Stimulated activated CD4-positive, alpha-beta T cell treated with anti-CD3 and anti-CD28 coated beads, Interleukin-1b, Interleukin-23, amount 100 ng/mL, for 48 hours (primary cell): Measurements from ENCODE around the gene TFF2.

Experiments
- DNase-seq: peaks from one replicate; pipeline ENCODE4 v3.0.0-alpha.2; 2020

The TFF2 gene

DNA sequence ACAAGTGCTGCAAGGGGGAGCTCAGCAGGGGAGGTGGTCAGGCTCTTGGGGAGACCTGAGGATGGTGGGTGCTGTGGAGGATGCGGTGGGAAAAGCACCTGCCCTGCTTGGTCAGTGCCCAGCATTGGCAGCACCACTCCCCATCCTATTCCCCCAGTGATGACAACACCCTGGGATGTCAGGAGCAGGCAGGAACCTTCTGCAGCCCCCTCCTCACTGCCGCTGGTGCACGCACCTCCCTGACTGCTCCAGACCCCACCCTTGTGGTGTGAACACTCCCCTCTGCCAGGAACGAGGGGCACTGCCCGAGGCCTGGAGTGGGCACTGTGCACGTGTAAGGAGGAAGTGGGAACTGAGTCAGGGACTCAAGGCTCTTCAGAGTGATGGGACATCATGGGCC, 32.5 kb upstream of the TFF2 start:
- DNase-seq, result no peak

DNA sequence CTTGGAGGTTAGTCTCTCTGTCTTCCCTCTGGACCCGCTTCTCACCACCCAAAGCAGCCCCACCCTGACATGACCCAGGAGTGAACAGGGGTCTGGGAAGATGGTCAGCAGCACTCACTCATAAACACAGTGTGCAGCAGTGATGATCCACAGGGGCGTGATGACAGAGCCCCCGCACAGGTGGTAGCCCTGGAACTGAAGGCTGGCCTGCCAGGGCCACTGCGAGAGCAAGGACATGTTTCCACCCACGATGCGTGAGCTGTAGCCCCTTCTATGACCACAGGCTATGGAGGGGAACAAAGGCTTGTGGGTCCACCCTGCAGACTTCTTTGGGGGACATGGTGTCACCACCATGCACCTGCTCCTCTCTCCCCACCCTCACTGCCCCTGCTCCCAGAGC, 32.1 kb upstream of the TFF2 start:
- no peak for DNase-seq

DNA sequence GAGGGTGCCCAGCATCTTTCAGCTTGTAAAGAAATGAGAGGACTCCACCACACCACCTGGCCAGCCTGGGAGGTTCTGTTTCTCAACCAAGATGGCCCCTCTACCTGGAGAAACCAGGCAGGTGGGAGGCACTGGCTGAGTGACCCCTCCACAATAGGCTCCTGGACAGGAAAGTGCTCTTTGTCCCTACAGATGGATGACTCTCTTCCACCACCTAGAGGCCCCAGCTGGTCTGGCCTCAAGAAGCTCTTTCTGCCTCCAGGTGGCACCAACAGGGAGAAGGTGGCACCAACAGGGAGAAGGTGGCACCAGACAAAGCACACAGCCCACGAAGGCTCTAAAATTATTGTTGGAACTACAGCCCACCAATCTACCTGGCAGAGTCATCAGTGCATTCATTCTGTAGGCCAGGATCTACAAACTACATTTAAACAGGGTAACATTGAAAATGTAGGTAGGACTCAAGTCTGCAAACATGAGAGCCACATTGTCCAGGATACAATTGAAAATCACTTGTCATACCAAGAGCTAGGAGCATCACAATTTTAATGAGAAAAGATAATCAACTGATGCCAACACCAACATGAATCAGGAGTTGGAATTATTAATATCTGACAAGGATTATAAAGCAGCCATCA, 30.7 kb upstream of the TFF2 start:
- peak; percentile 30 for DNase-seq

DNA sequence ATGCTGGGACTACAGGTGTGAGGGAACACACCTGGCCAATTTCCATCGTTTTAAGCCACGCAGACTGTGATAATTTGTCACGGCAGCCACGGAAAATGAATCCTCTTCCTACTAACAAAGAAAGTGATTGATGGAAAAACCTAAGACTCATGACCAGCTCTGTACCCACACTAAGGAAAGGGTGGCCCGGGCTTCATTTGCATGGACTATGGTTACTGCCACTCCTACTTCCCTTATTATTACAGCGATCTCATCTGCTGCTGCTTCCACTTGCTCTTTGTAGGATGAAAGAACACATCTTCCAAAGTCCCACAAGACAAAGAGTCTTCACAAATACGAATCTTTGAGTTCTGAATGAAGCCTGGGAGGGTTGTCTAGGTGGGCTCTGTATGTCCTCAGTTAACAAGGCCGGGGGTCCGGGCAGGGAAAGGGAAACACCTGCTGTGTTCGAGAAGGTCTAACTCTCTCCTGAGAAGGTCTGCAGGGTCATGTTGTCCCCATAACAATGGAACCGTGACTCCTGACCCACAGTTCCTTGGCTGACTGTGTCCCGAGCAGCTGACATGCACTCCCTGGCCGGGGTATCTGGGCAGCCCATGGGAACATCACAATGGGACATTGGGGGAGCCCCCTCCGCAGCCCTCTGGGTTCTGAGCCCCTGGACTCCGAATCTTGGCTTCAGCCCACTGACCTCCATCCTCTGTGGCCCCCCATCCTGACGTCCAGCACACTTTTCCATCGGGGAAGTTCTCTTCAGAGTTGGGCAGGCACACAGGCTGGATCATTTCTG, 28.8 kb upstream of the TFF2 start:
- no peak for DNase-seq

DNA sequence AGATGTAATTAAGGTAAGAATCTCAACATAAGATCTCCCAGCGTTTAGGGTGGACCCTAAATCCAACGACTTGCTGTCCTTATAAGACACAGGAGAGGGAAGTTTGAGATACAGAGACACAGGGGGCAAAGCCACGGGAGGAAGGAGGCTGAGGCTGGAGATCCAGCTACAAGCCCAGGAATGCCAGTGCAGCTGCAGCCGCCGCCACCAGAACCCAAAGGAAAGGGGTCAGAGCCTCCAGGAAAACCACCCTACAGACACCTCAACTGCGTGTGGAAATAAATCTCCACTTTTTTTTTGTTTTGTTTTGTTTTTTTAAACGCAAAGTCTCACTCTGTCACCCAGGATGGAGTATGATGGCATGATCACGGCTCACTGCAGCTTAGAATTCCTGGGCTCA, 27.6 kb upstream of the TFF2 start:
- no peak for DNase-seq

DNA sequence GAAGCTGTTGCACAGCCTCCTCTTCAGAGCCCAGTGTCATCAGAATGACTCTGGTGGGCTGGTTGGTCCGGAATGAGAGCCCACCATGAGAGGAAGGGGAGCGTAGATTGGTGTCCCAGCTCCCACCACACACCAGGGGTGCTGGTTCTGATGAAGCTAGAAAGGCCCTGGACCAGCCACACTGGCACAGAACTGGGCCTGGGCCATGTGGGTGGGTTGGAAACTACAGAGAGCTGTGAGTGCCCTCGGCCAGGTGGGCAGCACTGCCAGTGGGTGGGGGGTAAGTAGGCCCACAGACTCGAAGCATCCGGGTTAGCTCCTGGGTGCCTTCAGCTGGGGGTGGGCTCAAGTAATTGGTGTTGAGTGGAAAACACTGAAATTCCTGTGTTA, 27.2 kb upstream of the TFF2 start:
- DNase-seq, result no peak

DNA sequence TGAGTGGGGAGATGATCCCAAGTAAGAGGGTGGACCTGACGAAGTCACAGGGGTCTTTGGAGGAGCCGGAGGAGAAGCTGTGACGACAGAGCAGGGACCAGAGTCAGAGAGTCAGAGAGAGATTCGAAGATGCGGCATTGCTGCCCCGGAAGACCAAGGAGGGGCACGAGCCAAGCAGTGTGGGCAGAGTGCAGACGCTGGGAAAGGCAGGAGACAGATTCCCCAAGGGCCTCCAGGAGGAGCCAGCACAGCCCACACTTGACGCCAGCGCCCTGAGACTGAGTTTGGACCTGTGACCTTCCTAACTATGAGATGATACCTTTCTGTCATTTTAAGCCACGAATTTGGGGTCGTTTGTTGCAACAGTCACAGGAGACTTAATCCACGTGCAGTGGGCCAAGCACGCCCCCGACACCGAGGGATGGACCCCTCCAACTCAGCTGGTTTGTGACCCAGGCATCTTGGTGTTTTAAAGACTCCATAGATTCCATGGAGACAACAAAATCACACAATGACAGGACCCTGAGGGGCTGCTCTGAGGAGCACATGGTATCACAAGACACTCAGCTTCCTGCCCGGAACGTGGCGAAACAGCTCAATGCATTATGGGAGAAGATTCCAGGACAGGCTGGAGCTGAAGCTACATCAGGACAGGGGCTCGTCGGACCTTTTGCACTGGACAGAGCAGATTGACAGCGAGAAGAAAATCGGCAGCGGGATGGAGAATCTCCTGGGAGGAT, 26.6 kb upstream of the TFF2 start:
- DNase-seq, result no peak

GRCh38 chr21:42376338-42376982, 25.7 kb upstream of the TFF2 start:
- DNase-seq, result no peak

DNA sequence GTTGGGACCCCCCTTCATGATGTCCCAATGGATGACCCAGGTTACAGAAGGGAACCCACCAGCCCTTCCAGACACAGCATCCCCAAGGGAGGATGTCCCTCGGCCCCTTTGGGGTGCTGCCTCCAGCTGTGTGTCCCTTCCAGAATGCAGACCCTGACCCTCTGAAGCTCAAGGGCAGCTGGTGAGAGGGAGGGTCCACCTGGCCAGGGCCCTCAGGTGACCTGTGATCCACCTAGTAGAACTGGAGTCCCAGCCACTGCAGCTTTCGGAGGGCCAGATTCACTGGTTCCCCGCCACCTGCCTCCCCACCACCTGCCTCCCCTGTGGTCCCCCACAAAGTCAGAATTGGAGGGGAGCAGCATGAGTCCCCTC, 25.2 kb upstream of the TFF2 start:
- DNase-seq, result no peak

GRCh38 chr21:42375506-42375905, 24.7 kb upstream of the TFF2 start:
- no peak for DNase-seq

DNA sequence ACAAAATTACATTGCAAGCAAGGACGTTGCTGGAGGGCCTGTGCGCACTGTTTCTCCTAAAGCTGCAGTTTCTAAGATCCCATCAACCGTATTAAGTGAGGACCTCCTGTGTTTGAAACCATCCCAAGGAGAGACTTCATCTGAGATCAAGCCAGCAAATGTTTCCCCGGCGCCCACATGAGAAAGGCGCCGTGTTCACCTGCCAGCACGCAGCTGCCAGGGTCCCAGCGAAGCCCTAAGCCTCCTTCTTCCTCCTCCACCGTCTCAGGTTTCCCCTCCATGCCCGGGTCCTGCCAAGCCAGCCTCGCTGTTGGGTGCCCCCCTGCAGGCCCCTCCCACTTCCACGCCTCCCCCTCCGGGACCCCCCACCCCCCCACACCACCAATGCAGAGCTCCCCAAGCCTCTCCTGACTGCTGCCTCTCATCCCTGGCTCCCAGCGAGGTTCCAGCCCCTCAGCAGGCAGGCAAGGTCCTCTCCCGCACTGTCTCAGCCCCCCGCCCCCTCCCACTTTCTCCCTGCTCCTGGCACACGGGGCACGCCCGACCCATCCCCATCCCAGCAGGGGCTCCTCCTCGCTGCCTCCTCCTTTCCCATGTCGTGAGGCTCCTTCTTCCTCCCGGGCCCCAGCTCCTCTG, 24.2 kb upstream of the TFF2 start:
- no peak for DNase-seq

GRCh38 chr21:42374457-42374856, 23.7 kb upstream of the TFF2 start:
- no peak for DNase-seq

DNA sequence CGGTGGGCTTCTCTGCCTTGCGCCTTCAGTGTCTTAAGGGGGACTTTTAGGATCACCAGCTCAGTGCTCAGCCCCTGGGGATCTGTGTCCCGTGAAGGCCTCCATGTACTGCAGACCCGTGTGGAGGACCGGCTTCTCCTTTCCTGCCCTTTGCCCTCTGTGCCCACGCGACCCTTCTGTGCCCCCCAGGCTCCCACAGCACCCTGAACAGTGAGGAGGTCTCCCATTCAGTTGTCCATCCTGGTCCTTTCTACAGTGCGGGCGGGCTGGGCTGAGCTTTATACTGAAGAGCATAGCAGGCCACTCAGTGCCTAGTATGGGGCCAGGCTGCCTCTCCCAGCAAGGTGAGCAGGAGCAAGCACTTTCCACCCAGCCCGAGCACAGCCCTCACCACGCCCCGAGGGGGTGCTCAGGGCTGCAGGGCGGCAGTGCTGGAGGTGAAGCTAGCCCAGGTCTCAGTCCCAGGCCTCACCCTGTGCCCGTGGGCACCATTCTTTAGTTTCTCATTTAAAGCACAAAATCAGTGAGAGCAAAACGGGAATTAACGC, 23.2 kb upstream of the TFF2 start:
- DNase-seq, result no peak

GRCh38 chr21:42373196-42373907, 22.6 kb upstream of the TFF2 start:
- DNase-seq, result peak; percentile 49

DNA sequence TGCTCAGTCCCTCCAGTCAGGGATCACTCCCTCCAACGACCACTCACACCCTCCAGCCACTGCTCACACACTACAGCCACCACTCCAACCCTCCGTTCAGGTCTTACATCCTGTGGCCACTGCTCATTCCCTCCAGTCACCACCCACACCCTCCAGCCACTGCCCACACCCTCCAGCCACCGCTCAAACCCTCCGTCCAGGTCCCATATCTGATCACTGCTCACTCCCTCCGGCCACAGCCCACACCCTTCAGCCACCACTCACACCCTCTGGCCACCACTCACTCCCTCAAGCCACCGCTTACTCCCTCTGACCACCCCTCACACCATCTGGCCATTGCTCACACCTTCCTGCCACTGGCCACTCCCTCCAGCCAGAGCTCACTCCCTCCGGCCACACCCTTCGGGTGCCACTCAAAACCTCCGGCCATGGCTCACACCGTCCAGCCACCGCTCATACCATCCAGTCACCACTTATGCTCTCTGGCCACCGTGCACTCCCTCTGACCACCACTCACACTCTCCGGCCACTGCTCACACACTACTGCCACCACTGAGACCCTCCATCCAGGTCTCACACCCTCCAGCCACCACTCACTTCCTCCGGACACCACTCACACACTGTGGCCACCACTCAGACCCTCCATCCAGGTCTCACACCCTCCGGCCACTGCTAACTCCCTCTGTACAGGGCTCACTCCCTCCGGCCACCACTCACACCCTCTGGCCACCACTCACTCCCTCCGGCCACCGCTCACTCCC, 20.3 kb upstream of the TFF2 start:
- no peak for DNase-seq

DNA sequence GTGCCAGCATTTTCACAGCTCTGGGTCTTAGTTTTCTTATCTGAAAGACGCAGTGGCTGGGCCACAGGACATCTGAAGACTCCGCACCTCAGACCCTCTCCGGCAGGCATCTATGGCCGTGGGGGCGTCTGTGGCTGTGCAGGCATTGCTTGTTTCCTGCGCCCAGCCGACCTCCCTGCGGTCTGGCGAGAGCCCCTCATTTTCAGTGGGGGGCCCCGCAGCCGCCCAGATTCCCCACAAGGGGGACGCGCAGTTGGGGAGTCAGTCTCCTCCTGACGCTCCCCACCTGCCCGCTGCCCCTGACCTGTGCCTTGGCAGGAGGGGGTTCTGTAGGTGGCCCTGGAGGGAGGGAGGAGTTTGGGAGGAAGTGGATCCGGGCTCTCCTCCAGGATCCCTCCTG, 19.0 kb upstream of the TFF2 start:
- DNase-seq, result no peak

DNA sequence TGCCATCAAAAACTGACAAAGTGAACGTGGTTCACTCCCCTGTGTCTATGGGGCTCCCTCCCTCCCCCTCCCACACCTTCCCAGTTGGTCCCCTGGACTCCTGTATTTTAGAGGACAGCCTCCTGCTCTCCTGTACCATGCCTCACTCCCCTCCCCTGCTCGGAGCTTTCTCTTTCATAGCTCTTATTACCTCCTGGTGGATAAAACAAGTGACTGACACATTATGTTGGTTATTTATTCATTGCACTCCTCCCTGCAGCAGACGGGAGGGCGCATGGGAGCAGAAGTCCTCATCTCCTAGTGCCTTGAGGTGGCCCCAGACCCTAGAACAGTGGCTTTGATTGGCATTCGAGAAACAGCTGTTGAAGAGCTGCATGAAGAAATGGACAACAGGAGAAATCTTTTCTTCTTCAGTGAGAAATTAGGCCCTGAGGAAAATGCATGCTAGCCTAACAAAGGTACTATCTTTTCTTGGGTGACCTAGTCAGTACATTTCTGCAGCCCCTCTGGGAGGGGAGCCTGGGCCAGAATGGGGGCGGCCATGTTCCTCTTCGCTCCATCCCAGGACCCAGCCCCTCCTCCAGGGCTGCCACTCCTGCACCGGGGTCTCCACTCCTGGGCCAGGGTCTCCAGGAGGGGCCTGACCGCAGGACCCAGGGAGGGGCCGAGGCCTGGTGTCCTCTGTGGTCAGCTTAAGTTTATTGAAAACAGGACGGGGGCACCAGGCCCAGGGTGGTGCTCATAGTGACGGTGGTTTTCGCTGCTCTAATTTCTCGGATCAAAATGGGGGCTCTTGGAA, 16.8 kb upstream of the TFF2 start:
- DNase-seq, result no peak

DNA sequence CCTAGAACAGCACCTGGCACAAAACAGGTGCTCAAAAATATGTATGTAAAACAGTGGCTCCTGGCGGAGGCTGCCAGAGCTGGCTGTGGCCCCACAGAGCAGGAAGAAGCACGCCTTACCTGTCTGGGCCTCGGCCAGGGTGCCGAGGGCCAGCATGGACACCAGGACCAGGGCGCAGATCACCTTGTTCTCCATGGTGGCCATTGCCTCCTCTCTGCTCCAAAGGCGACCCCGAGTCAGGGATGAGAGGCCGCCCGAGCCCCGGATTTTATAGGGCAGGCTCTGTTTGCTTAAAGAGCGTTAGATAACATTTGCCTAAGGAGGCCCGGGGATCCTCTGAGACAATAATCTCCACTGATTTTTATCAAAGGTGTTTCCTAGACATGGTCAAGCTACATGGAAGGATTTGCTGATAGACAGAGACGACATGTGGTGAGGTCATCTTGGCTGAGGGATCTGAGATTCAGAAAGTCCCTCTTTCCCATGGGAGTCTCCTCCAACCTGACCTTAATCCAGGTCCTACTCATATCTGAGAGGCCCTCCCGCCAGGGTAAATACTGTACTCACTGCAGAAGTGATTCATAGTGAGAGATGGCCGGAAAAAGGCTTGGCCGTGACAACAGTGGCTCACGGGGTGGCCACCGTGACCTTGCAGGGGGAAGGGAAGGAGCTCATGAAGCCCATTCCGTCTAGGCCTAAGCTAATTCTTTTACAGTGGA, 15.7 kb upstream of the TFF2 start, which contains the start of gene TFF1:
Gene TFF1 (minus strand): TSS at position 244 of the 719 bp plus-strand sequence. CDS start 40 bp downstream, at position 204.
- DNase-seq, result no peak

DNA sequence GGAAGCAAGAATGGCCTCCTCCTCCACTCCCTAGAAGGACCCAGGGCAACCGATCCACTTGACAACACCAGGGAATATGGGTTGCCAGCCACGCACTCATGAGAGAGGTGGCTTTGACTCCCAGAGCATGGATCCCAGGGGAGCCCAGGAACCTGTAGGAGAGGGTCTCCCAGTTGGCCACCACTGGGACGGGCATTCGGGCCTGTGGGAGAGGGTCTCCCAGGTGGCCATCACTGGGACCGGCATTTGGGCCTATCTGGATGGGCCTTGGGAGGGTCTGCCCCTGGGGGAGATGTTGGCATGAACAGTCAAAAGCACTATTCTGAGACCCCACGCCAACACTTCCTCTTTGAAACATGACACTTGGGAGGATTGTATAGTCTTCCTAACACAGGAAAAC, 15.0 kb upstream of the TFF2 start:
- no peak for DNase-seq
